NCI-H345 (cell line): ENCODE results near the gene RRP1B.
"Not testable (repeated sequence)": the region's sequence is repeated elsewhere in the genome, so short reads cannot be mapped to it uniquely, and the experiment has no call there.

Experiments used
- DNase-seq: peaks from one replicate; lab custom pipeline; 2025; lab: John Stamatoyannopoulos, UW

Gene RRP1B

GRCh38 chr21:43639470-43640353, 19.6 kb upstream of the RRP1B start:
- no peak for DNase-seq

GRCh38 chr21:43640400-43640799, 19.0 kb upstream of the RRP1B start:
- DNase-seq: no peak

- DNase-seq: no peak
Observed at GRCh38 chr21:43643193-43643592, 16.2 kb upstream of the RRP1B start.

GRCh38 chr21:43644071-43644470, 15.3 kb upstream of the RRP1B start:
- no peak for DNase-seq

GRCh38 chr21:43644609-43645008, 14.8 kb upstream of the RRP1B start:
- DNase-seq: no peak

- DNase-seq: peak; percentile 32
Observed at GRCh38 chr21:43645136-43645891, 14.0 kb upstream of the RRP1B start.

GRCh38 chr21:43645976-43646375, 13.4 kb upstream of the RRP1B start:
- DNase-seq: no peak

- DNase-seq: peak; percentile 89
Observed at GRCh38 chr21:43646550-43647260, 12.7 kb upstream of the RRP1B start.

- DNase-seq: no peak
Observed at GRCh38 chr21:43648171-43648570, 11.2 kb upstream of the RRP1B start.

- not testable (repeated sequence) for DNase-seq
Observed at GRCh38 chr21:43651926-43652325, 7.4 kb upstream of the RRP1B start.

GRCh38 chr21:43652616-43653015, 6.7 kb upstream of the RRP1B start:
- DNase-seq: no peak

- no peak for DNase-seq
Observed at GRCh38 chr21:43653626-43654025, 5.7 kb upstream of the RRP1B start.

GRCh38 chr21:43654806-43655489, 4.4 kb upstream of the RRP1B start:
- DNase-seq: no peak

- DNase-seq: no peak
Observed at GRCh38 chr21:43657355-43658087, 1.8 kb upstream of the RRP1B start.

GRCh38 chr21:43658088-43658741, 1.1 kb upstream of the RRP1B start:
- DNase-seq: no peak

GRCh38 chr21:43658769-43659135, 608 bp upstream of the RRP1B start:
- DNase-seq: no peak

GRCh38 chr21:43662286-43662685, 2.9 kb downstream of the RRP1B start:
- no peak for DNase-seq

GRCh38 chr21:43663033-43663432, 3.7 kb downstream of the RRP1B start:
- DNase-seq: no peak

GRCh38 chr21:43664358-43664757, 5.0 kb downstream of the RRP1B start:
- DNase-seq: no peak

- DNase-seq: no peak
Observed at GRCh38 chr21:43665879-43666278, 6.5 kb downstream of the RRP1B start.
